ENCODE results near the gene PCNX2.

GRCh38 chr1:233055879-233056641 is 239.5 kb downstream of the PCNX2 start:
- no peak for TF ChIP-seq CTCF (conservative IDR thresholded peaks at IDR 0.05 in 1 of 2, IDR thresholded peaks at IDR 0.05 in 1 of 2; ENCODE audit: low read depth in 1 of 2, low read length in 2 of 2)
- no peak for TF ChIP-seq EZH2 (IDR thresholded peaks at IDR 0.05; ENCODE audit: low read length, missing control alignments)
